HEK293 (cell line): ENCODE results near the gene SENP2.

ENCODE experiments used
- EGR2 ChIP-seq: fragments of 450-650 bp; formaldehyde crosslinking; IDR thresholded peaks from 2 replicates; pipeline ENCODE4 v1.5.1; 2016; ENCODE audit warnings: low read depth, missing biosample characterization, missing genetic modification characterization
- GLI4 ChIP-seq: fragments of 450-650 bp; formaldehyde crosslinking; IDR thresholded peaks from 2 replicates; pipeline ENCODE4 v1.5.1; 2016; ENCODE audit warnings: missing biosample characterization, missing genetic modification characterization
- GLIS2 ChIP-seq: fragments of 450-650 bp; formaldehyde crosslinking; IDR thresholded peaks from 2 replicates; pipeline ENCODE4 v1.5.1; 2016; ENCODE audit warnings: missing biosample characterization, missing genetic modification characterization
- HOXC10 ChIP-seq: sonication (generic); formaldehyde crosslinking; IDR thresholded peaks from 2 replicates; pipeline ENCODE4 v1.8.1; 2023; ENCODE audit warnings: mild to moderate bottlenecking, missing genetic modification reagents
- KLF1 ChIP-seq: fragments of 450-650 bp; formaldehyde crosslinking; IDR thresholded peaks from 2 replicates; pipeline ENCODE4 v1.5.1; 2016; ENCODE audit warnings: missing biosample characterization, missing genetic modification characterization
- KLF16 ChIP-seq: fragments of 450-650 bp; formaldehyde crosslinking; IDR thresholded peaks from 2 replicates; pipeline ENCODE4 v1.5.1; 2017; ENCODE audit warnings: missing biosample characterization, missing genetic modification characterization
- KLF8 ChIP-seq: fragments of 450-650 bp; formaldehyde crosslinking; IDR thresholded peaks from 2 replicates; pipeline ENCODE4 v1.5.1; 2016; ENCODE audit warnings: missing biosample characterization, missing genetic modification characterization
- SALL2 ChIP-seq: fragments of 450-650 bp; formaldehyde crosslinking; IDR thresholded peaks from 2 replicates; pipeline ENCODE4 v1.5.0; 2017; ENCODE audit warnings: missing biosample characterization, mild to moderate bottlenecking, missing genetic modification characterization, borderline replicate concordance
- WT1 ChIP-seq: fragments of 450-650 bp; formaldehyde crosslinking; IDR thresholded peaks from 2 replicates; pipeline ENCODE4 v1.5.1; 2016; ENCODE audit warnings: missing biosample characterization, missing genetic modification characterization
- YY2 ChIP-seq: fragments of 450-650 bp; formaldehyde crosslinking; IDR thresholded peaks from 2 replicates; pipeline ENCODE4 v1.5.1; 2016; ENCODE audit warnings: missing biosample characterization, missing genetic modification characterization
- ZBTB6 ChIP-seq: fragments of 450-650 bp; formaldehyde crosslinking; IDR thresholded peaks from 2 replicates; pipeline ENCODE4 v1.5.1; 2017; ENCODE audit warnings: missing biosample characterization, missing genetic modification characterization
- ZEB2 ChIP-seq: fragments of 450-650 bp; formaldehyde crosslinking; IDR thresholded peaks from 2 replicates; pipeline ENCODE4 v1.5.1; 2016; ENCODE audit warnings: missing biosample characterization, missing genetic modification characterization
- ZFP37 ChIP-seq: fragments of 450-650 bp; formaldehyde crosslinking; IDR thresholded peaks from 2 replicates; pipeline ENCODE4 v1.5.1; 2016; ENCODE audit warnings: missing biosample characterization, missing genetic modification characterization
- ZNF138 ChIP-seq: fragments of 450-650 bp; formaldehyde crosslinking; IDR thresholded peaks from 2 replicates; pipeline ENCODE4 v1.5.1; 2016; ENCODE audit warnings: missing biosample characterization, missing genetic modification characterization, borderline replicate concordance
- ZNF140 ChIP-seq: fragments of 450-650 bp; formaldehyde crosslinking; IDR thresholded peaks from 2 replicates; pipeline ENCODE4 v1.5.1; 2016; ENCODE audit warnings: missing biosample characterization, missing genetic modification characterization
- ZNF16 ChIP-seq: fragments of 450-650 bp; formaldehyde crosslinking; IDR thresholded peaks from 2 replicates; pipeline ENCODE4 v1.5.1; 2016; ENCODE audit warnings: low read depth, missing biosample characterization, missing genetic modification characterization
- ZNF169 ChIP-seq: fragments of 450-650 bp; formaldehyde crosslinking; IDR thresholded peaks from 2 replicates; pipeline ENCODE4 v1.5.1; 2016; ENCODE audit warnings: missing biosample characterization, missing genetic modification characterization
- ZNF184 ChIP-seq: fragments of 450-650 bp; IDR thresholded peaks from 2 replicates; pipeline ENCODE4 v1.5.1; 2018; ENCODE audit warnings: missing biosample characterization, mild to moderate bottlenecking, missing genetic modification characterization
- ZNF214 ChIP-seq: fragments of 450-650 bp; formaldehyde crosslinking; IDR thresholded peaks from 2 replicates; pipeline ENCODE4 v1.5.1; 2017; ENCODE audit warnings: missing biosample characterization, mild to moderate bottlenecking, missing genetic modification characterization, borderline replicate concordance
- ZNF221 ChIP-seq: fragments of 450-650 bp; formaldehyde crosslinking; IDR thresholded peaks from 2 replicates; pipeline ENCODE4 v1.5.1; 2017; ENCODE audit warnings: missing biosample characterization, missing genetic modification characterization, borderline replicate concordance
- ZNF23 ChIP-seq: fragments of 450-650 bp; formaldehyde crosslinking; IDR thresholded peaks from 2 replicates; pipeline ENCODE4 v1.5.1; 2016; ENCODE audit warnings: missing biosample characterization, missing genetic modification characterization, borderline replicate concordance
- ZNF248 ChIP-seq: fragments of 450-650 bp; formaldehyde crosslinking; IDR thresholded peaks from 2 replicates; pipeline ENCODE4 v1.5.1; 2017; ENCODE audit warnings: missing biosample characterization, missing genetic modification characterization
- ZNF280D ChIP-seq: fragments of 450-650 bp; formaldehyde crosslinking; IDR thresholded peaks from 2 replicates; pipeline ENCODE4 v1.5.1; 2016; ENCODE audit warnings: missing biosample characterization, missing genetic modification characterization
- ZNF302 ChIP-seq: fragments of 450-650 bp; formaldehyde crosslinking; IDR thresholded peaks from 2 replicates; pipeline ENCODE4 v1.5.1; 2016; ENCODE audit warnings: missing biosample characterization, missing genetic modification characterization, low read depth
- ZNF341 ChIP-seq: fragments of 450-650 bp; formaldehyde crosslinking; IDR thresholded peaks from 2 replicates; pipeline ENCODE4; 2016; ENCODE audit warnings: low read depth, missing biosample characterization, missing genetic modification characterization
- ZNF416 ChIP-seq: fragments of 450-650 bp; formaldehyde crosslinking; IDR thresholded peaks from 2 replicates; pipeline ENCODE4 v1.5.1; 2016; ENCODE audit warnings: missing biosample characterization, missing genetic modification characterization
- ZNF549 ChIP-seq: fragments of 450-650 bp; IDR thresholded peaks from 2 replicates; pipeline ENCODE4 v1.5.1; 2018; ENCODE audit warnings: missing biosample characterization, missing genetic modification characterization, mild to moderate bottlenecking, inconsistent platforms, moderate library complexity
- ZNF561 ChIP-seq: fragments of 450-650 bp; IDR thresholded peaks from 2 replicates; pipeline ENCODE4 v1.5.1; 2018; ENCODE audit warnings: missing biosample characterization, missing genetic modification characterization, borderline replicate concordance
- ZNF600 ChIP-seq: fragments of 450-650 bp; formaldehyde crosslinking; IDR thresholded peaks from 2 replicates; pipeline ENCODE4 v1.5.1; 2016; ENCODE audit warnings: missing biosample characterization, missing genetic modification characterization
- ZNF626 ChIP-seq: fragments of 450-650 bp; sonication (Bioruptor Pico); formaldehyde crosslinking; IDR thresholded peaks from 2 replicates; pipeline ENCODE4 v1.5.1; 2018; ENCODE audit warnings: missing biosample characterization, missing genetic modification characterization, inconsistent platforms
- ZNF645 ChIP-seq: fragments of 450-650 bp; formaldehyde crosslinking; IDR thresholded peaks from 2 replicates; pipeline ENCODE4; 2016; ENCODE audit warnings: missing biosample characterization, missing genetic modification characterization
- ZNF654 ChIP-seq: fragments of 450-650 bp; formaldehyde crosslinking; IDR thresholded peaks from 2 replicates; pipeline ENCODE4 v1.5.1; 2016; ENCODE audit warnings: low read depth, missing biosample characterization, missing genetic modification characterization
- ZNF776 ChIP-seq: fragments of 450-650 bp; formaldehyde crosslinking; IDR thresholded peaks from 2 replicates; pipeline ENCODE4 v1.5.0; 2017; ENCODE audit warnings: missing biosample characterization, missing genetic modification characterization, borderline replicate concordance
- ZNF785 ChIP-seq: fragments of 450-650 bp; formaldehyde crosslinking; IDR thresholded peaks from 2 replicates; pipeline ENCODE4 v1.5.1; 2016; ENCODE audit warnings: missing biosample characterization, missing genetic modification characterization
- TF ChIP-seq, protein P1 (sequence below): fragments of 450-650 bp; IDR thresholded peaks from 2 replicates; pipeline ENCODE4 v1.5.1; 2018; ENCODE audit warnings: missing biosample characterization, missing genetic modification characterization

SENP2 gene

DNA sequence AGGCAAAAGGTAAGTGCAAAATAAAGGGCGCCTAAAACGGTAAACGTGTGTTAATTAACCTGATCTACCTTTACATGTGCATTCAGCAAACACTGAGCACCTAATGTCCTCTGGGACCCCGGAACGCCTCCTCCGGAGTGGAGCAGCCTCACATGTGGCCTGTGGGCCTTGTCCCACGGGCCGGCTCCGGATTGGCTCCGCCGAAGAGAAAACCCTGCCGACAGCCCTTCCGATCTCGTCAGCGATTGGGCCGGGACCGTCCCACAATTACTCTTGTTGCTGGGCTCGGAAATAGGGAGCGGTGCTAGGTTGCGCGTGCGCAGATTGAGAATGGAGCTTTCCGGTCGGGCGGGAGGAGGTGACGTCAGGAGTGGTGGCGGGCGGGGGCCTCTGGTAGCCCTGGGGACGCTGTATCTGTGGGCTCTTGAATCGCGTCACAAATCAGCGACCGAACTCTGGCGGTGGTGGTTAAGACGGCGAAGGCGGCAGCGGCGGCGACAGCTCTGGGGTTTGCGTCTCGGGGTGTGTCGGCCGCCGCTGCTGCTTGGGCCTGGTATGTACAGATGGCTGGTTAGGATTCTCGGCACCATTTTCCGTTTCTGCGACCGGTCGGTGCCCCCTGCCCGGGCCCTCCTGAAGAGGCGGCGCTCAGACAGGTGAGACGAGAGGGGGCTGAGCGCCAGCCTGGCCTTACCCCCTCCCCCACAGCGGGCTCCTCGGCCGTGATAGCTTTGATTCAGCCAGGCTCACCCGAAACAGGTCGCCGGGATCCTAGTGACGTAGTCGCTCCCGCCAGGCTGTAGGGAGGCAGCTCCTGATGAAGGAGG is at the start of gene SENP2 (continued):
- TF ChIP-seq ZNF184 (tag by site-specific recombination): no peak
- TF ChIP-seq ZNF23 (tag by site-specific recombination): no peak
- no peak for TF ChIP-seq ZNF16 (tag by site-specific recombination)
- no peak for TF ChIP-seq ZNF214 (tag by site-specific recombination)
- peak; percentile 59; the same call in 1 of the 2 replicates for TF ChIP-seq KLF8
- TF ChIP-seq ZNF416 (tag by site-specific recombination): no peak
- TF ChIP-seq ZNF561 (tag by site-specific recombination): 0 out of 2 replicates have a peak, but pooled peaks have one; percentile 33
- TF ChIP-seq ZNF221 (tag by site-specific recombination): no peak
- TF ChIP-seq ZNF645: no peak
- no peak for TF ChIP-seq ZNF600 (tag by site-specific recombination)
- peak; percentile 80; the same call in 1 of the 2 replicates for TF ChIP-seq ZNF280D (tag by site-specific recombination)
- no peak for TF ChIP-seq YY2 (tag by site-specific recombination)
- TF ChIP-seq HOXC10: no peak
- peak; percentile 50; the same call in 1 of the 2 replicates for TF ChIP-seq WT1
- TF ChIP-seq ZNF341 (tag by site-specific recombination): no peak; the same call in 1 of the 2 replicates
- peak; percentile 55; the same call in 1 of the 2 replicates for TF ChIP-seq KLF16 (tag by site-specific recombination)
- no peak for TF ChIP-seq ZNF302
- TF ChIP-seq ZNF138: no peak
- TF ChIP-seq ZBTB6 (tag by site-specific recombination): no peak
- peak; percentile 64 for TF ChIP-seq ZEB2 (tag by site-specific recombination)
- TF ChIP-seq GLI4 (tag by site-specific recombination): no peak
- no peak for TF ChIP-seq ZNF248 (tag by site-specific recombination)
- TF ChIP-seq ZNF549 (tag by site-specific recombination): no peak
- TF ChIP-seq KLF1 (tag by site-specific recombination): peak; percentile 29; the same call in 1 of the 2 replicates
- no peak for TF ChIP-seq ZNF140
- TF ChIP-seq SALL2 (tag by site-specific recombination): no peak
- TF ChIP-seq ZNF169 (tag by site-specific recombination): no peak
- TF ChIP-seq, protein P1, sequence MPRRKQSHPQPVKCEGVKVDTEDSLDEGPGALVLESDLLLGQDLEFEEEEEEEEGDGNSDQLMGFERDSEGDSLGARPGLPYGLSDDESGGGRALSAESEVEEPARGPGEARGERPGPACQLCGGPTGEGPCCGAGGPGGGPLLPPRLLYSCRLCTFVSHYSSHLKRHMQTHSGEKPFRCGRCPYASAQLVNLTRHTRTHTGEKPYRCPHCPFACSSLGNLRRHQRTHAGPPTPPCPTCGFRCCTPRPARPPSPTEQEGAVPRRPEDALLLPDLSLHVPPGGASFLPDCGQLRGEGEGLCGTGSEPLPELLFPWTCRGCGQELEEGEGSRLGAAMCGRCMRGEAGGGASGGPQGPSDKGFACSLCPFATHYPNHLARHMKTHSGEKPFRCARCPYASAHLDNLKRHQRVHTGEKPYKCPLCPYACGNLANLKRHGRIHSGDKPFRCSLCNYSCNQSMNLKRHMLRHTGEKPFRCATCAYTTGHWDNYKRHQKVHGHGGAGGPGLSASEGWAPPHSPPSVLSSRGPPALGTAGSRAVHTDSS (tag by site-specific recombination): no peak
- no peak for TF ChIP-seq ZNF626 (tag by site-specific recombination)
- peak; percentile 97 for TF ChIP-seq ZFP37 (tag by site-specific recombination)
- TF ChIP-seq ZNF776 (tag by site-specific recombination): no peak
- no peak for TF ChIP-seq ZNF785
- peak; percentile 75 for TF ChIP-seq GLIS2 (tag by site-specific recombination)
- 0 out of 2 replicates have a peak, but pooled peaks have one; percentile 40 for TF ChIP-seq EGR2 (tag by site-specific recombination)
- no peak for TF ChIP-seq ZNF654 (tag by site-specific recombination)
